SIG-M5 (cell line): ENCODE results near the gene CCDC149.
"Not testable (repeated sequence)": the region's sequence is repeated elsewhere in the genome, so short reads cannot be mapped to it uniquely, and the experiment has no call there.

Source experiments
- DNase-seq: peaks from one replicate; lab custom pipeline; 2025; lab: John Stamatoyannopoulos, UW

The CCDC149 gene

GRCh38 chr4:24915121-24915922, 2.5 kb upstream of the CCDC149 start:
- DNase-seq = no peak

GRCh38 chr4:24914460-24914859, 1.6 kb upstream of the CCDC149 start:
- no peak for DNase-seq

- no peak for DNase-seq
These were observed 260 bp upstream of the CCDC149 start for GRCh38 chr4:24913119-24913485.

GRCh38 chr4:24910499-24910898, 2.3 kb downstream of the CCDC149 start:
- no peak for DNase-seq

GRCh38 chr4:24909606-24910005, 3.2 kb downstream of the CCDC149 start:
- DNase-seq = not testable (repeated sequence)

GRCh38 chr4:24897639-24898038, 15.2 kb downstream of the CCDC149 start:
- DNase-seq = no peak

- no peak for DNase-seq
These were observed 15.9 kb downstream of the CCDC149 start for GRCh38 chr4:24896977-24897376.

- DNase-seq = no peak
These were observed 16.8 kb downstream of the CCDC149 start for GRCh38 chr4:24896056-24896455.

GRCh38 chr4:24895461-24895860, 17.4 kb downstream of the CCDC149 start:
- DNase-seq = no peak

GRCh38 chr4:24894846-24895245, 18.0 kb downstream of the CCDC149 start:
- DNase-seq = no peak

GRCh38 chr4:24894243-24894642, 18.6 kb downstream of the CCDC149 start:
- DNase-seq = no peak

GRCh38 chr4:24892778-24893177, 20.1 kb downstream of the CCDC149 start:
- no peak for DNase-seq

- DNase-seq = no peak
These were observed 20.6 kb downstream of the CCDC149 start for GRCh38 chr4:24892278-24892677.

GRCh38 chr4:24890561-24891126, 22.2 kb downstream of the CCDC149 start:
- no peak for DNase-seq

GRCh38 chr4:24889991-24890390, 22.9 kb downstream of the CCDC149 start:
- no peak for DNase-seq

- no peak for DNase-seq
These were observed 24.1 kb downstream of the CCDC149 start for GRCh38 chr4:24888475-24889344.

GRCh38 chr4:24887881-24888430, 24.9 kb downstream of the CCDC149 start:
- no peak for DNase-seq

GRCh38 chr4:24886596-24886995, 26.2 kb downstream of the CCDC149 start:
- no peak for DNase-seq

- DNase-seq = no peak
These were observed 27.5 kb downstream of the CCDC149 start for GRCh38 chr4:24885342-24885741.

- no peak for DNase-seq
These were observed 27.9 kb downstream of the CCDC149 start for GRCh38 chr4:24884902-24885301.

GRCh38 chr4:24881508-24882196, 31.2 kb downstream of the CCDC149 start:
- DNase-seq = no peak

- DNase-seq = no peak
These were observed 32.7 kb downstream of the CCDC149 start for GRCh38 chr4:24880186-24880585.
